Fibroblast of the conjunctiva (primary cell): ENCODE results near the gene MSI1.
A peak's percentile ranks its signal among the peaks of the same experiment; 100 is the strongest.

Source experiments
- DNase-seq: peaks from one replicate; pipeline ENCODE4 v3.0.0-alpha.2; 2010; ENCODE audit warnings: low read depth

MSI1 gene

DNA sequence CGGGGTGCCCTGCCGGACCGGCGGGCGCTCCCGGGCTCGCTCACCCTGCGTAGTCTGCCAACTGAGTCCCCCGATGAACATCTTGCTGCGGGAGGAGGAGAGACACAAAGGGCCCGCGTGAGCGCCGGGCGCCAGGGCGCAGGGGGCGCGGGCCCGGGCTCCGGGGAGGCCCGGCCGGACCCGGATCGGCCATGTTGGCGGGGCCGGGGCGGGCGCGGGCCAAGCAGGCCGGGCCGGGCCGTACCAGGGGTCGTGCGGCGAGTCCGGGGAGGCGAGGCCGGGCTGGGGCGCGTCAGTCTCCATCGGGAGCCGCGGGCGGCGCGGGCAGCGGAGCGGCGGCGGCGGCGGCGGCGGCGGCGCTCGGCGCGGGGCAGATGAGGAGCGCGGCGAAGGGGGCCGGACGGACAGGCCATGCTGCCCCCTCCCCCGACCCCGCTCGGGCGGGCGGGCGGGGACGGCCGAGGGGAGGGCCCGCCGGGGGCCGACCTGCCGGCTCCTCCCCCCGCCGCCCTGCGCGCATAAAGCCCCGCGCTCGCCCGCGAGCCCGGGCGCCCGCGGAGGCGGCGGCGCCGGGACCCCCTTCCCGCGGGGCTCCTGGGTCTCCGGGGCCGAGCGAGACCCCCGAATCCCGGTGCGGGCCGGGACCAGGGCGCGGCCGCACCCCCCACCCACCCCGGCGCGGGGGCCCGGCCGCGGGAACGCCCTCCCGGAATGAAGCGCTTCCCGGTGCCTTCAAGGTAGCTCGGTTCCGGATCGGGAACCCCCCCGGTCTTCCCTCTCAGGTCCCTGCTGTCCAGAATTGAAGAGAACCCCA is at the start of gene MSI1:
TSS of gene MSI1 (minus strand) at position 376 of the 814 bp plus-strand sequence. CDS start at position 303, 73 bp downstream.
- no peak for DNase-seq

DNA sequence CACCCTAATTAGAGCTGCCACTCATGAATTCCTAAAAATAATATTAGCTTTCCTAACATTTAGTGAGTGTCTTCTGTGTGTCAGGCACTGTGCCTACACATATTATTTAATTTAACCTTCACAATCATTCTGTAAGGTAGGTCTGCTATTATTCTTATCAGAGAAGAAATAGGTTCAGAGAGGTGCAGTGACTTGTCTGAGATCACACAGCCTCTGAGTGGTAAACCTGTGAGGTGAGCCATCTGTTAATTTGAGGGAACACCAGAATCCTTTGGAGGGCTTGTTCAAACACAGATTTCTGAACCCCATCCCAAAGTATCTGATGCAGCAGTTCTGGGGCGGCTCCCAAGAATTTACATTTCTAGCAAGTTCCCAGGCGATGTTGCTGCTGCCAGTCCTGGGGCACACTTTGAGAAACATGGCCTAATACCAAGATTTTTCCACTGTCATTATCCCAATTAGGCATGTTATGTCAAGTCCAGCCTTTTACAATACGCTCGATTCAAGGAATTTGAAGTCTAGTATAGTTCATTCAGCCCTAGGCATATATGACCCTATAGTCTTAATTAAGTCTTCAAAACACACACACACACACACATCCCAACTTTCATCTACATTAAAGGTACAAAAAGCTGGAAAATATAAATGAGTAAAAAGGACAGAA is 49.1 kb upstream of the MSI1 start:
- no peak for DNase-seq

DNA sequence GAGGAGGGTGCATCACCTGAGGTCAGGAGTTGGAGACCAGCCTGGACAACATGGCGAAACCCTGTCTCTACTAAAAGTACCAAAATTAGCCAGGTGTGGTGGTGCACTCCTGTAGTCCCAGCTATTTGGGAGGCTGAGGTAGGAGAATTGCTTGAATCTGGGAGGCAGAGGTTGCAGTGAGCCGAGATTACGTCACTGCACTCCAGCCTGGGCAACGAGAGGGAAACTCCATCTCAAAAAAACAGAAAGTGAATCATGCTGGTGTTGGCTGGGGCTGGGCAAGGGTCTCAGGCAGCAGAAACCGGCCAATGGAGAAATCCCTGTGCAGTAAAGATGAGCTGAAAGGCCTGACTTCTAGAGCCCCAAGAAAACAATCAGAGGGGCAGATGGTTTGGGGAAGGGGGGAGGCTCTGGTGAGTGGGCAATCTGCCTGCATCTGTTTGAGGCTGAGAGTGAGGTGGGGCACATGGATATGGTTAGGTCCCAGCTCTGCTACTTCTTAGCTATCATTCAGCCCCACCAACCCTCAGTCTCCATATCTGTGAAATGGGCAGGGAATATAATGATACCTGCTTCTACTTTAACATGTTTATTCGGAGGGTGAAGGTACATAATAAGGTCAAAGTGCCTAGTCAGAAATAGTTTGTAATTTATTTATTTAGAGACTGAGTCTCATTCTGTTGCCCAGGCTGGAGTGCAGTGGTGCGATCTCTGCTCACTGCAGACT is 47.7 kb upstream of the MSI1 start:
- DNase-seq, result no peak

DNA sequence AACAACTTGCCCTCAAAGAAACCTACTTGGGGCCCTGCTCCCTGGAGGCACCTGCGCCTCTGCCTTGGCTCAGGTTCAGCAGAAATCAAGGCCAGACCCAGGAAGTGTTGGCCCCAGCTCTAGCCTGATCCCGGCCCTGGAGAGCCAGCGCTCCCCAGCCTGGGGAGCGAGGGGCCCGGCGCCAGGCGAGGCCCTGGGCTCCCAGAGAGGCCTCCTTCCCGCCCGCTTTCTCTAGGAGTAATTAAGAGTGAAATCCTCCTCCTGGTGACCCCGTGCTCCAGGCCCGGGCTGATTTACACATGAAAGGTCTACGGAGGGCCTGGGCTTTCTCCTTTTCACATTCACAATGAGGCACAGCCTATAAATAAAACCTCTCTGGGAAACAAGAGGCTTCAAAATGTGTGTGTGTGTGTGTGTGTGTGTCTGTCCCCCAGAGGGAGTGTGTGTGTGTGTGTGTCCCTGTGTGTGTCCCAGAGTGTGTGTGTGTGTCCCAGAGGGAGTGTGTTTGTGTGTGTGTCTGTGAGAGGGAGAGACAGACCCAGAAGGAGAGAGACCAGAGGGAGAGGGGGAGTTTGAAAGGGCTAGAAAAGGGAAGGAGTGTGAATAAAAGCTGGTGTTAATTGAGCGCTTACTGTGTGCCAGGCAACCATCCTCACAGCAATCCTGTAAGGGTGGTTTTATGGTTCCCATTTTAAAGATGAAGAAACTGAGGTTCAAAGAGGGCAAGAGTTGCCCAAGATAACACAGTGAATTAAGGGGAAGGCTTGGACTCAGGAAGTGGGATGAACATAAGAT is 45.1 kb upstream of the MSI1 start:
- DNase-seq, result no peak

DNA sequence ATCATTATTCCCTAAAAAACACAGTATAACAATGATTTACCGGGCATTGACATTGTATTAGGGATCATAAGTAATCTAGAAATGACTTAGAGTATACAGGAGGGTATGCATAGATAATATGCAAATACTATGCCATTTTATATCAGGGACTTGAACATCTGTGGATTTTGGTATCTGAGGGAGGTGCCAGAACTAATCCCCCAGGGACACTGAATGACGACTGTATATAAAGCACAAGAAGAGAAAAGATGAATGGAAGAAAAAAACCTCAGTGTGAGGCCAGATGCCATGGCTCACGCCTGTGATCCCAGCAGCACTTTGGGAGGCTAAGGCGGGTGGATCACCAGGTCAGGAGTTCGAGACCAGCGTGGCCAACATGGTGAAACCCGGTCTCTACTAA is 43.5 kb upstream of the MSI1 start:
- no peak for DNase-seq

DNA sequence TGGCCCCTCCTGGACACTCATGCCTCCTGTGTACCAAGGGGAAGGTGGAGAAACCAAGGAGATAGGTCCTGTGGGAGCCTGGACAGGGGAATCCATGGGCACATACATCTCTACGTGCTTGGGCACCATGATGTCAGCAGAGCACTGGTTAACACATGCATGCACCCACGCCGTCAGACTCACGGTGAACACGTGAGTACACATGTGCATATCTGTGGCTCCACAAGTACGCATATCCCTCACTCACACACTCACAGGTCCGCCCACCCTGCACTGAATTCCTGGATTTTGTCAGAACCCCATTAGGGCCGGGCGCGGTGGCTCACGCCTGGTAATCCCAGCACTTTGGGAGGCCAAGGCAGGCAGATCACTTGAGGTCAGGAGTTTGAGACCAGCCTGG is 39.8 kb upstream of the MSI1 start:
- no peak for DNase-seq

DNA sequence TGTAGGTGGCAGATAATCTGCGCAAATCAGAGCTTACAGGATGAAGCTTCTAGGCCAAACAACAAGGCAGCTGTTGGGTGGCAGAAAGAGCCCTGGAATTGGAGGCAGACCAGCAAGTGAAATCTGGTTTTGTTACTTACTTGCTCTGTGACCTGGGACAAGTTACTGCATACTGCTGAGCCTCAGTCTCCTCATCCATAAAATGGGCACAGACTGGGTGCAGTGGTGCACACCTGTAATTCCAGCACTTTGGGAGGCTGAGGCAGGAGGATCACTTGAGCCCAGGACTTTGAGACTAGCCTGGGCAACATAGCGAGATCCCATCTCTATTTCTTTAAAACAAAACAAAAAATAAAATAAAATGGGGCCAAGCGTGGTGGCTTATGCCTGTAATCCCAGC is 37.6 kb upstream of the MSI1 start:
- DNase-seq, result no peak

DNA sequence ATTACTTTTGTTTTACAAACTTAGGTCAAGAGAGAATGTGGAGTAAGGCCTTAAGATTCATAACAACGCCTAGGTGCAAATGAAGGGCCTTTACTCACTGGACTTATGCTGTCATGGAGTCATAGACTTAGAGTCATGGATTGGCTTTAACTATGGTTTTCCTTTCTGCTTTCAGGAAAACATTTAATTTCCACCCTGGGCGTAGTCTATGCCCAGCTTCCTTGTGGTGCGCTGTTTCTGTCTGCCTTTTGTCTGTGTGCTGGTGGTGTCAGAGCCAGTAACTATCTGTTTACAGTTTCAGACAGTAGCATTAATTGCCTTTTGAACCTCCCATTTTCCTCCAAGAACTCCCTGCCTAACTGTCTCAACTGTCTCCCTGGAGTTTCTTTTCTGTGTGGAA is 37.1 kb upstream of the MSI1 start:
- DNase-seq, result no peak

DNA sequence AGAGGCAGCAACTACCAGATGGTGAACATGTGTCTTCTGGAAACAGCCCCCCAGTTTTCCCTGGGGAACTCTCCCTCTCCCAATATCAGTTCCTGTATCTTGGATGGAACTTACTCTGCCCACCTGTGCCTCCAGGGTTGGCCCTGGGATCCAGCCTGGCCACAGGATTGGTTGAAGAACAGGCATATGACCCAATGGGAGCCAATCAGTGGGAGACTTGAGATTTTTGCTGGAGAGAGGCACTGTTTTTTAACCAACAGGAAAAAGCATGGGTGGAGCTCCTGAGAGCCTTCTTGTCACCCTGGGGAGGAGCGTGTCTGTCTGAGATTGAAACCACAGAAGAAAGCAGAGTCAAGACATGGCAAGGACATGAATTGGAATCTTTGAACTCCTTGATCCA is 35.3 kb upstream of the MSI1 start:
- DNase-seq, result no peak

DNA sequence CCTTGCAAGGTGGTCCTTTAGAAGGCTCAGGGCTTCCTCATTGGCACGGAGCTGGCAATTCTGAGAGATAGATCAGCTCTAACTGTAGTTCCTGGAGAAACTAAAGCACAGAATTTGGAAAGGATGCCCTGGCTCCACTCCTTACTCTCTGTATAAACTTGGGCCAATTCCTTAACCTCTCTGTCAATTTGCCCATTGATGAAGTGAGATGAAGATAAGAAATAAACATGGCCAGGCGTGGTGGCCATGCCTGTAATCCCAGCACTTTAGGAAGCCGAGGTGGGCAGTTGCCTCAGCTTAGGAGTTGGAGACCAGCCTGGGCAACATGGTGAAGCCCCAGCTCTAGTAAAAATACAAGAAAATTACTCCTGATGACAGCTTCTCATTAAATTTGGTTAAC is 34.9 kb upstream of the MSI1 start:
- no peak for DNase-seq

DNA sequence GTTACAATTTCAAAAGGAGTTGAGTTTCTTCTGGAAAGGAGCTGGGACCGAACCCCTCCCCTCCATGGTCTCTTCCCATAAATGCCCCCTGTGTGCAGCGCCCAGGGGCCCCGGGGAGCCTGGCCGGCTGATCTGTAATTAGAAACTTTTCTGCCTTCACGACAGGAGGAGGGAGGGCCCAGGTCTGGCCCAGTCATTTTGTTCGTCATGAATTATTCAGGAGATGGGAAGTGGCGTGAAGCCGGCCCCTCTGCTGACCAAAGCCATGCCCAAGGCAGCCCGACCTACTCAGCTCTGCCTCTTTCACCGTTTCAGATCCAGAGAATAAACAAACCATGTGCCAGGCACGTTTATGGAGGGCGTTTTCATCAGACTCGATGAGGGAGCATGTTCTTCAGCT is 33.3 kb upstream of the MSI1 start:
- DNase-seq, result no peak

DNA sequence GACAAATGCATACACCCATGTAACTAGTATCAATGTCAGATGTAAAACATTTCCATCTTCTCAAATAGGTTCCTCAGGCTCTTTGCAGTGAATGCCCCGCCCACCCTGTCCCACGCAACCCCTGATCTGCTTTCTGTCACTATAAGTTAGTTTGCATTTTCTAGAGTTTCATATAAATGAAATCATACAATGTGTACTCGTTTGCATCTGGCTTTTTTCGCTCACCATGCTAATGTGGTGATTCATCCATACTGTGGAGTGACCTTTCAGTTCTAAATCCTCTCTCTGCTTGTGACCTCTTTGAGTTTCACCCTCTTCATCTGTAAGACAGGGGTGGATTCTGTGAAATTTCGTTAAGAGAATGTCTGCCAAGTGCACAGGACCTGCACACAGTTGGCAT is 30.6 kb upstream of the MSI1 start:
- peak; percentile 45 for DNase-seq

DNA sequence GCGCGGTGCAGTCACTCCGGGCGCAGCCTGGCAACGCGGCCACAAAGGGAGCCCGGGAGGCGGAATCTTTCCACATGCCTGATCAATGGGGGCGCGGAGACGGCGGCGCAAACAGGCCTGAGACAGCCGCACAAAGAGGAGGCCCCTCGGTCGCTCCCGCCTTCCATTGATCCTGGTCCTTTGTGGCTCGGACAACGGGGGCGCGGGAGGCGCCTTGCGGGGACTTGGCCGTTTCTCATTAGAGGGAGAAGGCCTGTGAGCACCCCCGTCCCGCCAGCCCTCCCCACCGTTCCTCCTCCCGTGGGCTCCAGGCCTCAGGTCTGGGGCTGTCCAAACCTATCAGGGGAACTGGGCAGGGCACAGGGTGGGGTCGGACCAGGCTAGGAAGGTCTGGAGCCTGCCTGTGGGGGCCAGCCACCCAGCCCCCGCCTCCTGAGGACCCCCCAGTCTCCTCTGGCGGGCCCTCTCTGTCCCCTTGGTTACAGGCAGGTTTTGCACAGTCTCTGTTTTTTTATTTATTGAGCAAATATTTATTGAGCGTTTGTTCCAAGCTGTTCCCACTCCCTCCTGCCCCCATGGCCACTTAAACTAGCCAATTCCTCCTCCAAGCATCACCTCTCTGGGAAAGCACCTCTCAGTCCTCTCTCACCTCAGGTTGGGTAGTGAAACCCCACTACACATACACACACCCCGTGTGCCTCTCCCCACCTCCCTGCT is 29.0 kb upstream of the MSI1 start:
- DNase-seq, result no peak

DNA sequence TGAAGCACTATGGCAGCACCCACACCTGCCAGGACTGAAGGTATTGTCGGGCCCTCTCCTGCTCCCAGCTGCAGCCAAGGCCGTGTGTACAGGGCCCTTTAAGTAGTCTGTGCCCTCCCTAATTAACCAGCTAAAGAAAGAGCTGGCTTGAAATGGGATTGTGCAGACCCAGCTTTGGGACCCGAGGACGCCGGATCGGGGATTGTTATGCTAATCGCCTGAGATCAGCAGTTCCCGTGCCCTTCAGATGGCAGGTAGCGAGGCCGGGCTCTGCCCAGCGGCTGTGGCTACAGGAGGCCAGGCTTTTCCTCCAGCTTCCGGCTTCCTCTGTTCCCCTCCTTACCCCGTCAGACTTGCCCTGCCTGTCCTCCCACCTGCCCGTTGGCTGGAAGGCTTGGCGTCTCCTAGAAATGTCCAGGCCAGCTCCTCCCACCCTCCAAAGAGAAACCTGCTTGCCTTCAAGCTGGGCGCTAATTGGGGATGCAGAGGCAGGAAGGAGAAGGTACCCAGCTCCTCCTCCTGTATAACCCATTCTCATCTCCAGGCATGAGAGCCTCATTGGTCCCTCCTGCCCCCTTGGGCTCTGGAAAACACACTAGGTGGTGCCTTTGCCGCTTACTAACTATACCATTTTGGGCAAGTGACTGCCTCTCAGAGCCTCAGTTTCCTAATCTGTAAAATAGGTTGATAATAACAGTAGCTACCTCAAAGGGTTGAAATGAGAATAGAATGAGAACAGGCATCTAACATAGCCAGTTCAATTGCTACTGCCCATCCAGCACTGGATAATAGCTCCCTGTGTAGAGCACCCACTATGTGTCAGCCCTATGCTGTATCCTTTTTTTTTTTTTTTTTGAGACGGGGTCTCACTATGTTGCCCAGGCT is 25.8 kb upstream of the MSI1 start:
- no peak for DNase-seq

DNA sequence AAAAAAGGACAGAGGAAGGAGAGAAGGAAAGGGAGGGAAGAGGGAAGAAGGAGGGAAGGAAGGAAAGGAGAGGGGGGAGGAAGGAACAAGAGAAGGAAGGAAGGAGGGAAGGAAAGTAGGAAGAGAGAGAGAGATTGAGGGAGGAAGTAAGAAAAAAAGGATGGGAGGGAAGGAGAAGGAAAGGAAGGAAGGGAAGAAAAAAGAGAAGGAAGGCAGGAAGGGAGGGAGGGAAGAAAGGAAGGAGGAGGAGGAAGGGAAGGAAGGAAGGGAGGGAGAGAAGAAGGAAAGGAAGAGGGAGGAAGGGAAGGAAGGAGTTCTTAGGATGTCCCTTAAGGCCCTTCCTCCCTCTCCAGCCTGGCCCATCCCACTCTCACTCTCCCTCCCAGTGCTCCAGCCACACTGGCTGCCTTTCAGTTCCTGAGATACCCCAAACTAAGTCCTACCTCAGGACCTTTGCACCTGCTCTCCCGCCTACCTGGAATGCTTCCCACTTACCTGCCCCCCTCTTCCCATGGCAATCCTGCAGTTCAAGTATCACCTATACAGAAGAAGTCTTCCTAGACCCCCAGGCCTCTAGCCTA is 21.7 kb upstream of the MSI1 start:
- DNase-seq, result no peak

DNA sequence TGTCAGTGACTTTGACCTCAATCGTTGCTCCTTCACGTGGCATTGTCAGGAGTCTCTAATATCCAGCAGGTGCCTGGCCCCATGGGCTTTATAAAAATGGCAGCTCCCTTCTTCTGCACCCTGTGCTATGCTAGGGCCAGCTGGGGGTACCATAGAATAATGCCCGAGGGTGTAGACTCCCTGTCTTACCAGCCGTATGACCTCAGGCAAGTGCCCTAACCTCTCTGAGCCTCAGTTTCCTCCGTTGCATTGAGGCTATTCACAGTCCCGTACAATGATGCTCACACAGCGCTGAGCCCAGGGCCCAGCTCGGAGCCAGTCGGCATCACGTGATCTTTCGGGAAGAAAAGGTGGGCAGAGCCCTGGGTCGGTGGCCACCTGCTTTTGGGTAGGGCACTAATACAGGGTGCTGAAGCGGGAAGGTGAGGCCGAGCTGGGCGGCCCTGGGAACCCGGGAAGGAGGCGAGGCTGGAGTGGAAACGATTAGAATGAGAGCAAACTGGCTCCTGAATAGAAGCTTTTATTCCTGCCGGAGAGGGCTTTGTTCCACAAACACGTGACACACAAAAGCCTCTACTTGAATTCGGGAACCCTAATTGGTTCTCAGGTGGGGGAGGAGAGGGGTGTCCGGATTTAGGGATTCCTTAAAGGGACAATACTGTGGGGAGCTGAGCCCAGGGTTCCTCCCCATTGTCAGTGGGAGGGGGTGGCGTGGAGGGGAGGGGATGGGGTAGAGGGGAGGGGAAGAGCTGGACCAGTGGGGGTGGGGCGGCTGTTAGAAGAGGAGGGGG is 19.9 kb upstream of the MSI1 start:
- no peak for DNase-seq

DNA sequence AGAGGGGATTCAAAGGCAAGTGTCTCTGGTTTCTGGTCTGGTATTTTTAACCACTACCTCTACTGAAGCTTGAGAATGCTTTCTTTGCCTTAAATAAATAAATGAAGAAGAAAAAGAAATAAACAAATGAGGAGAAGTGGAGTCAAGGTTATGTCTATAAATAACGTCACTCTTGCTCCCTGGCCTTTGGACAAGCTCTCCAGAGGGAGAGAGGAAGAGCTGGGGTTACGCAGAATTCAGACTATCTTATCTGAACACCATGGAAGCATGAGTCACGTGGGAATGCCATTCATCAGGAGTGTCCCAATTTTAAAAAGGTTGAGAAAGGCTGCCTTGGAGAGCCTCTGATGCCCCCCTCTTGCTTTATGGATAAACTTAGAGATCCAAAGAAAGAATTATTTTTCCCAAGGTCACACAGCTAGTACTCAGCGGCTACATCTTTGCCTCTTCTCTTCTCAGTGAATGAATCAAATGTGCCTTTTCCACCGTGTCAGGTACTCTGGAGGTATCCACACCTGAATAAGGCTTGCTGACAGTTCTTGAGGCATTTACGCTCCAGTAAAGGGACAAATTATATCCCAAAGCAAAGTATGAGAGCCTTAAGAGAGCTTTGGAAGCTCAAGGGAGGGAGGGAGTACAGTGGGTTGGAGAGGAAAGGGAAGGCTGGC is 12.9 kb upstream of the MSI1 start:
- DNase-seq, result no peak

DNA sequence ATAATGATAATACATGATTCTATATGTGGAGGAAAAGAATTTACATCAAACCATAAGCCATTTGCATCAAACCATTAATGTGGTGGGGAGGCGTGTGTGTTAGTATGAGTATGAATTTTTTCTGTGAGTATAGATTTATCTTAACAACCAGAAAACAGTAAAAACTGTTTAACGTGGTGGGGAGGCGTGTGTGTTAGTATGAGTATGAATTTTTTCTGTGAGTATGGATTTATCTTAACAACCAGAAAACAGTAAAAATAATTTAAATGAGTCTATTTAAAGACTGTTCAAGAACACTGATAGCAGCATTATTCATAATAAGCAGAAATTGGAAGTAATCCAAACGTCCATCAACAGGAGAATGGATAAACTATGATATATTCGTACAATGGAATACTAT is 9.1 kb upstream of the MSI1 start:
- no peak for DNase-seq

DNA sequence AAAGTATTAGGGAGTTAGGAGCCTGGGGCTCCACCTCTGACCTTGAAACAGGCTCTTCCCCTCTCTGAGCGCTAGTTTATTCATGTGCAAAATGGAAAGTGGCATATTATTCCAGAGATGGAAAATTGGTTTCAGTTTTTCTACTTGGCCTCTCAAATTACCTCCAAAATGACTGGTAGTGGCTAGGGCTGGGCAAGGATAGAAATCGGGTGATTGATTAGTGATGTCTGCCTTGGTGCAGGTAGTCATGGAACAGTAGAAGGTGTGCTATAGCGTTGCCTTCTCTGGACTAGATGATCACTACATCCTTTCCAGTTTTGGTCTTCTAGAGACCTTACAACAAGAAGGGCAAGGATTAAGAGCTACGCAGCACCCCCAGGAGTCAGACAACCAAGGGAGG is 8.6 kb upstream of the MSI1 start:
- DNase-seq, result no peak
